22Rv1 (cell line): Measurements from ENCODE around the gene CLECL1.

ENCODE experiments used
- H3K27ac ChIP-seq: fragments of 450-650 bp; 2 replicates; pipeline ENCODE4 v1.5.1; 2017
- ZFX ChIP-seq: fragments of 450-650 bp; IDR thresholded peaks from 2 replicates; pipeline ENCODE4 v1.6.1; 2017; ENCODE audit warnings: antibody characterized with exemption, borderline replicate concordance
- TF ChIP-seq, protein P1 (sequence below): fragments of 450-650 bp; IDR thresholded peaks from 2 replicates; pipeline ENCODE4 v1.5.1; 2017; ENCODE audit warnings: mild to moderate bottlenecking

Gene CLECL1

GRCh38 chr12:9751204-9752144 is 18.6 kb upstream of the CLECL1 start:
- no peak overlapping the region for H3K27ac ChIP-seq
- TF ChIP-seq, protein P1, sequence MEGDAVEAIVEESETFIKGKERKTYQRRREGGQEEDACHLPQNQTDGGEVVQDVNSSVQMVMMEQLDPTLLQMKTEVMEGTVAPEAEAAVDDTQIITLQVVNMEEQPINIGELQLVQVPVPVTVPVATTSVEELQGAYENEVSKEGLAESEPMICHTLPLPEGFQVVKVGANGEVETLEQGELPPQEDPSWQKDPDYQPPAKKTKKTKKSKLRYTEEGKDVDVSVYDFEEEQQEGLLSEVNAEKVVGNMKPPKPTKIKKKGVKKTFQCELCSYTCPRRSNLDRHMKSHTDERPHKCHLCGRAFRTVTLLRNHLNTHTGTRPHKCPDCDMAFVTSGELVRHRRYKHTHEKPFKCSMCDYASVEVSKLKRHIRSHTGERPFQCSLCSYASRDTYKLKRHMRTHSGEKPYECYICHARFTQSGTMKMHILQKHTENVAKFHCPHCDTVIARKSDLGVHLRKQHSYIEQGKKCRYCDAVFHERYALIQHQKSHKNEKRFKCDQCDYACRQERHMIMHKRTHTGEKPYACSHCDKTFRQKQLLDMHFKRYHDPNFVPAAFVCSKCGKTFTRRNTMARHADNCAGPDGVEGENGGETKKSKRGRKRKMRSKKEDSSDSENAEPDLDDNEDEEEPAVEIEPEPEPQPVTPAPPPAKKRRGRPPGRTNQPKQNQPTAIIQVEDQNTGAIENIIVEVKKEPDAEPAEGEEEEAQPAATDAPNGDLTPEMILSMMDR = no peak
- no peak for TF ChIP-seq ZFX

DNA sequence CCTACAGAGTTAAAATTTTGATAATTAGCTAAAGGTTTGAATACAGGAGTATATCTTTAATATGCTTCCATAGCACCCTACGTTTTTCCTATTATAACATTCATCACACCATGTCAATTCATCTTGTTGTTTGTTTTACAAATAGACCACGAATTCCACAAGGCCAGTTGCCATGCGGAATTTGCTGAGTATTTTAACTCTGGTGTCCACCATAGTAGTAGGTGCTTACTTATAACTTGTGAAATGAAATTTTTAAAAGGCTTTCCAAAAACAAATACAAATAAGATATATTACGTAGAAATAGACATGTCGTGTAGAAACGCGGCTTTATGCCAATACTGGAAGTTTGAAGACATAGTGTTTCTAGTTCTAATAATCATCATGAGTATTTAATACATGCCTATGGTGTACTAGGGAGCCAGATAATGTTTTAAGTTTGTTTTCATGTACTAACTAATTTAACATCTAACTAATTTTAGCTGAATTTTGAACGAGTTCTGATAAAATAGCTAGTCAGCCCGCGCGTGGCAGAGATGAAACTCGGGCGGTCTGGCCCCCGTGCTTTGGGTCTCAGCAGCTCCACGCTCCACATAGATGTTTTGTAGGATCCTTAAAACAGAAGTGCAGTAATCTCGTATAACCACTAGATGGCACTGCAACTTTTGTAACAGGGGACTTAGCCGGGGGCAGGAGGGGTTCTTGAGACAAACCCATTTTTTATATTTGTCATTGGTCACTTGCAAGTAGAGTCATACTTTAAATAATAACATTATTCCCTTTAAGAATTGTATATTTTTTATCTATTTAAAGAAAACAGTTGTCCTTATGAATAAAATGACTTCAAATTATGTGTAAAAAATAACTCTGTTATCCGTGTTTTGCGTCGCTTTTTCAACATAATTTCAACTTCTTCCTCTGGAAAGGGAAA is 17.6 kb upstream of the CLECL1 start:
- TF ChIP-seq, protein P1 = peak; percentile 98
- no peak for TF ChIP-seq ZFX
- no peak overlapping the region for H3K27ac ChIP-seq

- TF ChIP-seq, protein P1 = no peak
- no peak for TF ChIP-seq ZFX
- H3K27ac ChIP-seq = no peak overlapping the region
Measured at GRCh38 chr12:9749640-9750039, 16.7 kb upstream of the CLECL1 start.

DNA sequence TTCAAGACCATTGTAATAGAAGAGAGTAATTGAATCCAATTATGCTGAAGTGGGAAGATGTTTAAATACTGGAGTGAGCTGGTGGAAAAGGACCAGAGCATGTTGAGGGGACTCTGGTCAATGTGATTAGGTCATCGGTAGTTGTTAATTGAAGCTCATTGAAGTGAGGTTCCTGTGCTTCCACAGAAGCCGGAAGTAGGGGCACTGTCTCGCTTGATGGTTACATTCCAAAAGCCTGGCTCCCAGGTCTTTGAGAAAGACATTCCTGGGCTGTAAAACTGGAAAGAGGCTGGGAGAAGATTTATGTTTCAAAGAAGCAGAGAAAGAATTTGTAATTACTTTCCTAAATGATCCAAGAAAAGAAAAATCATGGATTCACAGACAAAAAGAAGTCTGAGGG is 12.3 kb upstream of the CLECL1 start:
- no peak for TF ChIP-seq ZFX
- TF ChIP-seq, protein P1 = no peak
- no peak overlapping the region for H3K27ac ChIP-seq

- H3K27ac ChIP-seq = no peak overlapping the region
- TF ChIP-seq, protein P1 = no peak
- no peak for TF ChIP-seq ZFX
Measured at GRCh38 chr12:9742661-9743060, 9.8 kb upstream of the CLECL1 start.

DNA sequence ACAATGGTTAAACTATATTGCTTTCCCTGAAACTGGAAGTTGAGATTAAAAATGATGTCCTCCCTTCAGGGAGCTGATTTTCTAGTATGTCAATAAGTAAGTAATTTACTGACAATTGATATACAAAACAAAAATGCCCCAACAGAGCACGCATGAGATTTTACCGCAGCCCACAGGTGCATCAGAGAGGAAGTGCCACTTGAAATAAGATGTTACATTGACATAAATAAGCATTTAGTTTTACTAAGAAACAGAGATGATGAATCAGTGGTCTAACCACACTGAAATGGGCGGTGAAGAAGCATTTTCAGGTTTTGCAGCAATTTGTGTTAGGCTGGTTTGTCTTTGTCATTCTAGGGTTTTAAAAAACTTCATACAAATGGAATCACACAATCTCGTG is 8.8 kb upstream of the CLECL1 start:
- no peak overlapping the region for H3K27ac ChIP-seq
- TF ChIP-seq ZFX = no peak
- TF ChIP-seq, protein P1 = no peak
